Activated T-helper 17 cell treated with anti-CD3 and anti-CD28 coated beads, Interleukin-2, amount 50 U/mL, for 72 hours (primary cell): ENCODE data around the gene F13A1. TPM values are rescaled to one million over a fixed set of nuclear protein-coding genes. Genes with fewer than 3 reads are reported as not detected.

Experiments
- ATAC-seq: fragments of 150-1000 bp; cut with Tn5 transposase; replicated peaks from 2 replicates; pipeline ENCODE4 v1.10.0; 2021; ENCODE audit warnings: mild to moderate bottlenecking, moderate library complexity
- H3K27ac Mint-ChIP-seq: one replicate; pipeline ENCODE4 v1.8.0; 2022; ENCODE audit warnings: mixed read lengths
- H3K27me3 Mint-ChIP-seq: one replicate; pipeline ENCODE4 v1.8.0; 2022; ENCODE audit warnings: mixed read lengths
- H3K36me3 Mint-ChIP-seq: one replicate; pipeline ENCODE4 v1.8.0; 2022; ENCODE audit warnings: low read depth, mild to moderate bottlenecking, mixed read lengths
- H3K4me1 Mint-ChIP-seq: one replicate; pipeline ENCODE4 v1.8.0; 2022; ENCODE audit warnings: mixed read lengths
- H3K4me3 Mint-ChIP-seq: one replicate; pipeline ENCODE4 v1.8.0; 2022; ENCODE audit warnings: mild to moderate bottlenecking, mixed read lengths
- H3K9me3 Mint-ChIP-seq: one replicate; pipeline ENCODE4 v1.8.0; 2022; ENCODE audit warnings: mixed read lengths
- total RNA-seq, 2 donors: library from RNA; stranded (reverse); gene quantifications; one replicate each; pipeline ENCODE4 v1.2.3, GENCODE V29; 2022

The F13A1 gene
- total RNA-seq, 2 donors from 2014 or later, result 0.06 TPM; not detected in 1

GRCh38 chr6:6169141-6169540, 151.3 kb downstream of the F13A1 start:
- Mint-ChIP-seq H3K4me1 (no peaks in the 10 kb centered on the region), H3K9me3 (no peaks in the 10 kb centered on the region), H3K4me3 (no peak overlapping the region), H3K27ac (no peak overlapping the region), H3K27me3 (peaks cover 15% of the 10 kb centered on the region), H3K36me3 (no peaks in the 10 kb centered on the region)
- no peak for ATAC-seq

DNA sequence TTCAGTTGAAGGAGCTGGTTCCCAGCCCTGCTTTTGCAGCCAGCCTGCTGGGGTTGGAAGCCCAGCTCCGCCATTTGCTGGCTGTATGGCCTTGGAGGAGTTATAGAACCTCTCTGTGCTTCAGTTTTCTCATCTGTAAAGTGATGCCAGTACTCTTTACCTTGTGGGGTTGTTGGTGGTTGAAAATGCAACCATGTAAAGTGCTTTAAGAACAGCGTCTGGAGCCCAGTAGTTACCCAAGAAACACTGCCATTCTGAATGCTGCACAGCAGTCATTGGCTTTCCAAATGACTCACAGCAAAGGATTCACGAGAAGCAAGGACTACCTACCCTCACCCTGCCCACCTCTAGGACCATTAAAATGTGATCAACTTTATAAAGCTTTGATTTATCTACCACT, 154.4 kb downstream of the F13A1 start:
- Mint-ChIP-seq H3K9me3 (no peaks in the 10 kb centered on the region), H3K27ac (no peak overlapping the region), H3K36me3 (no peaks in the 10 kb centered on the region), H3K27me3 (peaks cover 17% of the 10 kb centered on the region), H3K4me3 (no peak overlapping the region), H3K4me1 (no peaks in the 10 kb centered on the region)
- ATAC-seq, result no peak

GRCh38 chr6:6164367-6164766, 156.1 kb downstream of the F13A1 start:
- peaks cover 17% of the 10 kb centered on the region for H3K27me3 Mint-ChIP-seq
- ATAC-seq, result no peak
- no peaks in the 10 kb centered on the region for H3K36me3 Mint-ChIP-seq
- no peak overlapping the region for H3K4me3 Mint-ChIP-seq
- H3K27ac Mint-ChIP-seq, result no peak overlapping the region
- H3K9me3 Mint-ChIP-seq, result no peaks in the 10 kb centered on the region
- no peaks in the 10 kb centered on the region for H3K4me1 Mint-ChIP-seq

DNA sequence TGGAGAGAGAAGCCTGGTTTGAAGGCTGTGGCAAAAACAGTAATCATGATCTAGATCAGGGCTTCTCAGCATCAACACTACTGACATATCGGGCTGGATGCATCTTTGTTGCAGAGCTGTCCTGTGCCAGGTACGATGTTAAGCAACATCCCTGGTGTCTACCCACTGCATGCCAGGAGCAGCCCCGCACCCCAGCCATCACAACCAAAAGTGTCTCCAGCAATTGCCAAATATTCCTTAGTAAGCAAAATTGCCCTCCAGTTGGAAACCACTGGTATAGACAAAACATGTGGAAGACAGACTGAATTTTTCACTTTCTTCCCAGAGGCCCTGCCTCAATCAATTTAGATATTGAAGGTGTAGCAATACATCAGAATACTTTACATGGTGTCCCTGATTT, 166.1 kb downstream of the F13A1 start:
- H3K36me3 Mint-ChIP-seq, result no peaks in the 10 kb centered on the region
- ATAC-seq, result no peak
- H3K27ac Mint-ChIP-seq, result no peak overlapping the region
- H3K4me1 Mint-ChIP-seq, result no peaks in the 10 kb centered on the region
- H3K27me3 Mint-ChIP-seq, result peaks cover 4% of the 10 kb centered on the region
- no peak overlapping the region for H3K4me3 Mint-ChIP-seq
- H3K9me3 Mint-ChIP-seq, result no peaks in the 10 kb centered on the region

DNA sequence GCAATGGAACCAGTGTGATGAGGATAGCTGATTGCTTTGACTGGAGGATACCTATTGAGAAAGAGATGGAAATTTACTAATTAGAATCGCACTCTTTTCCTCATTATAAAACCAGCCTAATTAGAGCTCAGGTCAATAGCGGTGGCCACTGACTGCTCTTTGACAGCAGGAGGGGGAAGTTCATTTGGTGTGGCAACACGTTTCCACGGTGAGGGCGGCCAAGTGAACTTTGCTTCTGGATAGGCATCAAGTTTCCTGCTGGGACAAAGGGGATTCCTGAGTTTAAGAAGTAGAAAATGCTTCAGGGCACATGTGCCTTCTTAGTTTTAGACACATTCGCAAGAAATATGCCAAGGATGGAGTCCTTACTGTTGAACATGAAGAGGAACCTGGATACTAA, 168.4 kb downstream of the F13A1 start:
- H3K27me3 Mint-ChIP-seq, result peaks cover 14% of the 10 kb centered on the region
- H3K4me1 Mint-ChIP-seq, result no peaks in the 10 kb centered on the region
- H3K4me3 Mint-ChIP-seq, result no peak overlapping the region
- no peaks in the 10 kb centered on the region for H3K9me3 Mint-ChIP-seq
- no peak overlapping the region for H3K27ac Mint-ChIP-seq
- no peak for ATAC-seq
- no peaks in the 10 kb centered on the region for H3K36me3 Mint-ChIP-seq

- no peak for ATAC-seq
- no peaks in the 10 kb centered on the region for H3K36me3 Mint-ChIP-seq
- H3K4me1 Mint-ChIP-seq, result no peaks in the 10 kb centered on the region
- H3K9me3 Mint-ChIP-seq, result no peaks in the 10 kb centered on the region
- H3K4me3 Mint-ChIP-seq, result no peak overlapping the region
- no peak overlapping the region for H3K27ac Mint-ChIP-seq
- peaks cover 31% of the 10 kb centered on the region for H3K27me3 Mint-ChIP-seq
Measured at GRCh38 chr6:6148192-6148815, 172.2 kb downstream of the F13A1 start.

- no peak overlapping the region for H3K27ac Mint-ChIP-seq
- H3K27me3 Mint-ChIP-seq, result peaks cover 9% of the 10 kb centered on the region
- H3K36me3 Mint-ChIP-seq, result no peaks in the 10 kb centered on the region
- no peaks in the 10 kb centered on the region for H3K4me1 Mint-ChIP-seq
- H3K4me3 Mint-ChIP-seq, result no peak overlapping the region
- no peaks in the 10 kb centered on the region for H3K9me3 Mint-ChIP-seq
- ATAC-seq, result peak; percentile 42
Measured at GRCh38 chr6:6131492-6132109, 188.9 kb downstream of the F13A1 start.

DNA sequence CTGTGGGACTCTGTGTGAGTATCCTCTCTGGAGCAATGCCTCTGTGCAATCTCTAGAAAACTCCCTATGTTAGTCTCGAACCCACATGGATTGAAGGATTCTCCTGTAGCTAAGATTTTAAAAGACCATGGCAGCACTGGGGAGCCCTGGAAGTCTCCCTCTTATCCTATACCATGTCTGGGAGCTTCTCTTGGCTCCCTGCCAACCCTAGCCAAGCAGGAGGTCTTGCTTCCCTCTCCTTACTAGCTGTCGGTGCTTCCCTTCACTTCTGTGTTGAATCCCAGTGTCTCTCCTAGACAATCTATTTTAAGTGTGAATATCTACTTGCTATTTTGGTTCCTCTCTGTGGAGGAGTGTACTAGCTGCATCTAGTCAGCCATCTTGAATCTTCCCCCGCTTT, 195.0 kb downstream of the F13A1 start:
- peaks cover 13% of the 10 kb centered on the region for H3K9me3 Mint-ChIP-seq
- H3K27ac Mint-ChIP-seq, result no peak overlapping the region
- H3K36me3 Mint-ChIP-seq, result no peaks in the 10 kb centered on the region
- ATAC-seq, result no peak
- no peaks in the 10 kb centered on the region for H3K4me1 Mint-ChIP-seq
- H3K27me3 Mint-ChIP-seq, result peaks cover 18% of the 10 kb centered on the region
- H3K4me3 Mint-ChIP-seq, result no peak overlapping the region

GRCh38 chr6:6123803-6124202, 196.7 kb downstream of the F13A1 start:
- no peaks in the 10 kb centered on the region for H3K4me1 Mint-ChIP-seq
- ATAC-seq, result no peak
- H3K9me3 Mint-ChIP-seq, result peaks cover 13% of the 10 kb centered on the region
- H3K4me3 Mint-ChIP-seq, result no peak overlapping the region
- peaks cover 18% of the 10 kb centered on the region for H3K27me3 Mint-ChIP-seq
- no peak overlapping the region for H3K27ac Mint-ChIP-seq
- H3K36me3 Mint-ChIP-seq, result no peaks in the 10 kb centered on the region

GRCh38 chr6:6121943-6122342, 198.5 kb downstream of the F13A1 start:
- peaks cover 26% of the 10 kb centered on the region for H3K27me3 Mint-ChIP-seq
- no peak overlapping the region for H3K27ac Mint-ChIP-seq
- no peak overlapping the region for H3K4me3 Mint-ChIP-seq
- peaks cover 16% of the 10 kb centered on the region for H3K9me3 Mint-ChIP-seq
- H3K4me1 Mint-ChIP-seq, result no peaks in the 10 kb centered on the region
- H3K36me3 Mint-ChIP-seq, result no peaks in the 10 kb centered on the region
- no peak for ATAC-seq

- no peak overlapping the region for H3K27ac Mint-ChIP-seq
- H3K27me3 Mint-ChIP-seq, result peaks cover 28% of the 10 kb centered on the region
- no peak for ATAC-seq
- H3K9me3 Mint-ChIP-seq, result peaks cover 10% of the 10 kb centered on the region
- H3K36me3 Mint-ChIP-seq, result no peaks in the 10 kb centered on the region
- no peaks in the 10 kb centered on the region for H3K4me1 Mint-ChIP-seq
- no peak overlapping the region for H3K4me3 Mint-ChIP-seq
Measured at GRCh38 chr6:6105472-6106036, 214.9 kb downstream of the F13A1 start.
